Measurements from ENCODE around the gene WIPF3.

WIPF3 gene

DNA sequence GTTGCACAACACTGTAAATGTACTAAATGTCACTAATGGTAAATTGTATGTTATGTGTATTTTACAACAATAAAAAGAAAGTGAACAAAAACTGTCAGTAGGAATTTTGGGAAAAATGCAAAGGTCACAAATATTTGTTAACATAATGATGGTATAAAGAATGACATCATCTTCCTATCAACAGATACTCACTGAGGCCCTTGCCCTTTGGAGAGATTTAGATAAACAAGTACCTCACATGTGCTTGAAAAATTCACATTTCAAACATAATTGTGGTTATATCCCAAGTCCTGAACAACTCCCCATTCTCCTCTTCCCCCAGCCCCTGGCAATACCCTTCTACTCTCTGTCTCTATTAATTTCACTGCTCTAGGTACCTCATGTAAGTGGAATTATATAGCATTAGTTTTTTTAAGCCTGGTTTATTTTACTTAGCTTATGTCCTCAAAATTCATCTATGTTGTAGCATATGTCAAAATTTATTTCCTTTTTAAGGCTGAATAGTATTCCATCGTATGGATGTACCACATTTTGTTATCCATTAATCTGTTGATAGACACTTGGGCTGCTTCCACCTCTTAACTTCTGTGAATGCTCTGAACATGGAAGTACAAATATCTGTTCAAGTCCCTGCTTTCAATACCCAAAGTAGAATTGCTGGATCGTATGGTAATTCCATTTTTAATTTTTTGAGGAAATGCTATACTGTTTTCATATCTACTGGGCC, 90.5 kb downstream of the WIPF3 start:
- Histone ChIP-seq H4K8ac (ENCODE audit: low read depth, low read length) (no peak overlapping the region), H2AFZ (ENCODE audit: low read length) (no peak overlapping the region), H2BK120ac (ENCODE audit: low read depth, low read length) (no peak overlapping the region), H3K18ac (ENCODE audit: low read length) (no peak overlapping the region), H3K27ac (replicated peaks; ENCODE audit: low read length) (no peak overlapping the region), H4K91ac (ENCODE audit: low read depth, low read length, poor library complexity) (no peak overlapping the region), H3K14ac (ENCODE audit: low read length) (no peak overlapping the region), H3K9ac (ENCODE audit: low read depth, low read length, poor library complexity) (no peak overlapping the region), H2BK12ac (ENCODE audit: low read length) (no peak overlapping the region), H3K27me3 (ENCODE audit: control insufficient read depth in 3 of 3, insufficient read depth in 3 of 3, low read depth in 1 of 3, low read length in 3 of 3) (no peaks in the 10 kb centered on the region), H3K23ac (ENCODE audit: low read depth, low read length, poor library complexity) (no peak overlapping the region), H3K9me3 (replicated peaks in 1 of 2; ENCODE audit: control insufficient read depth in 2 of 2, insufficient read depth in 1 of 2, low read depth in 1 of 2, low read length in 2 of 2) (no peaks in the 10 kb centered on the region), H3K4ac (ENCODE audit: low read length) (no peak overlapping the region), H3K36me3 (replicated peaks in 1 of 2; ENCODE audit: control insufficient read depth in 2 of 2, insufficient read depth in 2 of 2, low read length in 2 of 2) (peaks cover 0 to 7% of the 10 kb centered on the region in 2 donors), H3K4me3 (ENCODE audit: low read length in 2 of 2) (no peak overlapping the region), H3K4me2 (ENCODE audit: insufficient read depth, low read length, poor library complexity, severe bottlenecking) (no peak overlapping the region), H2AK5ac (ENCODE audit: low read depth, low read length) (no peak overlapping the region), H3K4me1 (ENCODE audit: control insufficient read depth in 2 of 2, insufficient read depth in 1 of 2, low read depth in 1 of 2, low read length in 2 of 2) (no peaks in the 10 kb centered on the region), H2BK5ac (ENCODE audit: low read length) (no peak overlapping the region), H2BK15ac (ENCODE audit: low read length) (no peak overlapping the region), H3K79me1 (ENCODE audit: low read depth, low read length) (no peaks in the 10 kb centered on the region)
- no peak for DNase-seq (ENCODE audit: low spot score)
- no CpG with 5 or more reads among the region's 2 CpGs for WGBS, 2 donors (ENCODE audit: extremely low coverage in 2 of 2, insufficient read length in 2 of 2, insufficient replicate concordance in 1 of 2)

DNA sequence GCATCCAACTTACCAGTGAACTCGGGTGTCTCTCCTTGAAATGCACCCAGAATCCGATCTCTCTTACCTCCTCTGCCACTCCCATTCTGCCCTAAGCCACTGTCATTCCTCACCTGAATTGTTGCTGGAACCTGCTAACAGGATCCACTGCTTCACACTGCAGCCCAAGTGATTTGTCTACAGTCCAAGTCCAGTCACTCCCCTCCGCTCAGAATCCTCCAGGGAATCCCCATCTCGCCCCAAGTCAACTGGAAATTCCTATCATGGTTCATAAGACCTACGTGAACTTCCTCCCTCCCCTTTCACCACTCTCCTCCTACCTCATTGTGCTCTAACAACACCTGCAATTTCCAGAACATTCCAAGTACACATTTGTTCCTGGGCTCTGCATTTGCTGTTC, 92.0 kb downstream of the WIPF3 start:
- Histone ChIP-seq H2AK5ac (ENCODE audit: low read depth, low read length) (no peak overlapping the region), H3K9ac (ENCODE audit: low read depth, low read length, poor library complexity) (no peak overlapping the region), H3K27ac (replicated peaks; ENCODE audit: low read length) (no peak overlapping the region), H2BK5ac (ENCODE audit: low read length) (no peak overlapping the region), H3K36me3 (replicated peaks in 1 of 2; ENCODE audit: control insufficient read depth in 2 of 2, insufficient read depth in 2 of 2, low read length in 2 of 2) (peaks cover 0 to 6% of the 10 kb centered on the region in 2 donors), H4K91ac (ENCODE audit: low read depth, low read length, poor library complexity) (no peak overlapping the region), H3K27me3 (ENCODE audit: control insufficient read depth in 3 of 3, insufficient read depth in 3 of 3, low read depth in 1 of 3, low read length in 3 of 3) (no peaks in the 10 kb centered on the region), H2AFZ (ENCODE audit: low read length) (no peak overlapping the region), H2BK12ac (ENCODE audit: low read length) (no peak overlapping the region), H2BK120ac (ENCODE audit: low read depth, low read length) (no peak overlapping the region), H4K8ac (ENCODE audit: low read depth, low read length) (no peak overlapping the region), H3K23ac (ENCODE audit: low read depth, low read length, poor library complexity) (no peak overlapping the region), H3K18ac (ENCODE audit: low read length) (no peak overlapping the region), H2BK15ac (ENCODE audit: low read length) (no peak overlapping the region), H3K14ac (ENCODE audit: low read length) (no peak overlapping the region), H3K4me1 (ENCODE audit: control insufficient read depth in 2 of 2, insufficient read depth in 1 of 2, low read depth in 1 of 2, low read length in 2 of 2) (no peaks in the 10 kb centered on the region), H3K9me3 (replicated peaks in 1 of 2; ENCODE audit: control insufficient read depth in 2 of 2, insufficient read depth in 1 of 2, low read depth in 1 of 2, low read length in 2 of 2) (no peaks in the 10 kb centered on the region), H3K4me2 (ENCODE audit: insufficient read depth, low read length, poor library complexity, severe bottlenecking) (no peak overlapping the region), H3K4ac (ENCODE audit: low read length) (no peak overlapping the region), H3K79me1 (ENCODE audit: low read depth, low read length) (no peaks in the 10 kb centered on the region), H3K4me3 (ENCODE audit: low read length in 2 of 2) (no peak overlapping the region)
- no peak for DNase-seq (ENCODE audit: low spot score)
- WGBS, 2 donors (ENCODE audit: extremely low coverage in 2 of 2, insufficient read length in 2 of 2, insufficient replicate concordance in 1 of 2): no CpG with 5 or more reads among the region's 5 CpGs

DNA sequence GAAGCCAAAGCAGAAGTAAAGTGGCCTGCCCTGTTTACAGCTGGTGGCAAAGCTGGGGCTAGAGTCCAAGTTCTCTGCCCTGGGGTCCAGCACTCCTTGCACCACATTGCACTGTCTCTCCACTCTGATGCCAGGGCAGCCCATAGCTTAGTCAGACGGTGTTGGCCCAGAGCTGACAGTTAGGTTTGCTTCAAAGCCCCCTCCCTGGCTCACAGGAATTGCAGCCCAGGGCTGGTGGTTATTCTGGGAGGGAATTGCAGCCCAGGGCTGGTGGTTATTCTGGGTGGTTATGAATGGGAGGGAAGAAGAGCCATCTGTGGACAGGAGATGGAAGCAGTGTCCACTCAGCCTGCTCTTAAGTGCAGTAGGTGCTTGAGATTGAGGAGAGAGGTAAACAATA, 94.4 kb downstream of the WIPF3 start:
- no CpG with 5 or more reads among the region's 1 CpG for WGBS, 2 donors (ENCODE audit: extremely low coverage in 2 of 2, insufficient read length in 2 of 2, insufficient replicate concordance in 1 of 2)

DNA sequence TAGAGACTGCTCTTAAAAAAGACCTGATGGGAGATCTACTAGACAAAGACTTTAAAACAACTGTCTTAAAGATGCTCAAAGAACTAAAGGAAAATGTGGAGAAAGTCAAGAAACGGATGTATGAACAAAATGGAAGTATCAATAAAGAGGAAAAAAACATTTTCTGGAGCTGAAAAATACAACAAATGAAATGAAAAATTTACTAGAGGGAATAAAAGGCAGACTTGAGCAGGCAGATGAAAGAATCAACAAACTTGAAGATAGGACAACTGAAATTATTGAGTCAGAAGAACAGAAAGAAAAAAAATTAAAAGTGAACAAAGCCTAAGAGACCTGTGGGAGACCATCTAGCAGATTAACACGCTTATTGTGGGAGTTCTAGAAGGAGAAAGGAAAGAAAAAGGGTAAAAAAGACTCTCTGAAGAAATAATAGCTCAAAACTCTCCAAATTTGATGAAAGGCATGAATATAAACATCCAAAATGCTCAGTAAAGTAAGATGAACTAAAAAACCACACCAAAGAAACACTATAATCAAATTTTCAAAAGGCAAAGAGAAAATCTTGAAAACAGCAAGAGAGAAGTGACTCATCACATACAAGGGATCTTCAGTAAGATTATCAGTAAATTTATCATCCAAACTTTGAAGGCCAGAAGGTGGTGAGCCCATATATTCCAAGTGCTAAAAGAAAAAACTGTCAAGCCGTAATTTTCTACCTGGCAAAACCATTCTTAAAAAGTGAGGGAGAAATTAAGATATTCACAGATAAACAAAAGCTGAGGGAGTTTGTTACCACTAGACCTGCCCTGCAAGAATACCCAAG, 100.1 kb downstream of the WIPF3 start:
- Histone ChIP-seq H2BK120ac (ENCODE audit: low read depth, low read length) (no peak overlapping the region), H3K14ac (ENCODE audit: low read length) (no peak overlapping the region), H3K4me3 (ENCODE audit: low read length in 2 of 2) (no peak overlapping the region), H3K27me3 (ENCODE audit: control insufficient read depth in 3 of 3, insufficient read depth in 3 of 3, low read depth in 1 of 3, low read length in 3 of 3) (no peaks in the 10 kb centered on the region), H2AK5ac (ENCODE audit: low read depth, low read length) (no peak overlapping the region), H4K8ac (ENCODE audit: low read depth, low read length) (no peak overlapping the region), H3K18ac (ENCODE audit: low read length) (no peak overlapping the region), H3K4me2 (ENCODE audit: insufficient read depth, low read length, poor library complexity, severe bottlenecking) (no peak overlapping the region), H3K4ac (ENCODE audit: low read length) (no peak overlapping the region), H3K36me3 (replicated peaks in 1 of 2; ENCODE audit: control insufficient read depth in 2 of 2, insufficient read depth in 2 of 2, low read length in 2 of 2) (peaks cover 0 to 10% of the 10 kb centered on the region in 2 donors), H3K9me3 (replicated peaks in 1 of 2; ENCODE audit: control insufficient read depth in 2 of 2, insufficient read depth in 1 of 2, low read depth in 1 of 2, low read length in 2 of 2) (peaks cover 8 to 19% of the 10 kb centered on the region in 2 donors), H3K9ac (ENCODE audit: low read depth, low read length, poor library complexity) (no peak overlapping the region), H2BK5ac (ENCODE audit: low read length) (no peak overlapping the region), H3K79me1 (ENCODE audit: low read depth, low read length) (no peaks in the 10 kb centered on the region), H3K4me1 (ENCODE audit: control insufficient read depth in 2 of 2, insufficient read depth in 1 of 2, low read depth in 1 of 2, low read length in 2 of 2) (no peaks in the 10 kb centered on the region), H4K91ac (ENCODE audit: low read depth, low read length, poor library complexity) (no peak overlapping the region), H2BK12ac (ENCODE audit: low read length) (no peak overlapping the region), H2AFZ (ENCODE audit: low read length) (no peak overlapping the region), H3K27ac (replicated peaks; ENCODE audit: low read length) (no peak overlapping the region), H2BK15ac (ENCODE audit: low read length) (no peak overlapping the region), H3K23ac (ENCODE audit: low read depth, low read length, poor library complexity) (no peak overlapping the region)
- WGBS, 2 donors (ENCODE audit: extremely low coverage in 2 of 2, insufficient read length in 2 of 2, insufficient replicate concordance in 1 of 2): no CpG with 5 or more reads among the region's 3 CpGs
- no peak for DNase-seq (ENCODE audit: low spot score)

More for the DNA sequence above, 94.4 kb downstream of the WIPF3 start:
- H2BK15ac ChIP-seq (ENCODE audit: low read length): no peak overlapping the region
- H3K4ac ChIP-seq (ENCODE audit: low read length): no peak overlapping the region
- no peaks in the 10 kb centered on the region for H3K27me3 ChIP-seq (ENCODE audit: control insufficient read depth in 3 of 3, insufficient read depth in 3 of 3, low read depth in 1 of 3, low read length in 3 of 3)
- no peak overlapping the region for H3K4me2 ChIP-seq (ENCODE audit: insufficient read depth, low read length, poor library complexity, severe bottlenecking)
- no peak overlapping the region for H4K91ac ChIP-seq (ENCODE audit: low read depth, low read length, poor library complexity)
- H2BK12ac ChIP-seq (ENCODE audit: low read length): no peak overlapping the region
- H3K9me3 ChIP-seq (replicated peaks in 1 of 2; ENCODE audit: control insufficient read depth in 2 of 2, insufficient read depth in 1 of 2, low read depth in 1 of 2, low read length in 2 of 2): peaks cover 5 to 6% of the 10 kb centered on the region in 2 donors
- H3K4me3 ChIP-seq (ENCODE audit: low read length in 2 of 2): no peak overlapping the region
- H3K9ac ChIP-seq (ENCODE audit: low read depth, low read length, poor library complexity): no peak overlapping the region
- no peaks in the 10 kb centered on the region for H3K4me1 ChIP-seq (ENCODE audit: control insufficient read depth in 2 of 2, insufficient read depth in 1 of 2, low read depth in 1 of 2, low read length in 2 of 2)
- no peaks in the 10 kb centered on the region for H3K79me1 ChIP-seq (ENCODE audit: low read depth, low read length)
- no peak overlapping the region for H3K27ac ChIP-seq (replicated peaks; ENCODE audit: low read length)
- DNase-seq (ENCODE audit: low spot score): no peak
- no peak overlapping the region for H2AK5ac ChIP-seq (ENCODE audit: low read depth, low read length)
- H3K23ac ChIP-seq (ENCODE audit: low read depth, low read length, poor library complexity): no peak overlapping the region
- no peak overlapping the region for H4K8ac ChIP-seq (ENCODE audit: low read depth, low read length)
- no peak overlapping the region for H3K18ac ChIP-seq (ENCODE audit: low read length)
- H2AFZ ChIP-seq (ENCODE audit: low read length): no peak overlapping the region
- no peak overlapping the region for H2BK120ac ChIP-seq (ENCODE audit: low read depth, low read length)
- no peak overlapping the region for H3K14ac ChIP-seq (ENCODE audit: low read length)
- H3K36me3 ChIP-seq (replicated peaks in 1 of 2; ENCODE audit: control insufficient read depth in 2 of 2, insufficient read depth in 2 of 2, low read length in 2 of 2): peaks cover 0 to 14% of the 10 kb centered on the region in 2 donors
- H2BK5ac ChIP-seq (ENCODE audit: low read length): no peak overlapping the region
